ENCODE data around the gene MYL6. TPM values are rescaled to one million over a fixed set of nuclear protein-coding genes. Genes with fewer than 3 reads are reported as not detected.

Gene MYL6
- total and polyA plus RNA-seq, 9 donors: 782 to 3,375 (median 1,340) TPM

DNA sequence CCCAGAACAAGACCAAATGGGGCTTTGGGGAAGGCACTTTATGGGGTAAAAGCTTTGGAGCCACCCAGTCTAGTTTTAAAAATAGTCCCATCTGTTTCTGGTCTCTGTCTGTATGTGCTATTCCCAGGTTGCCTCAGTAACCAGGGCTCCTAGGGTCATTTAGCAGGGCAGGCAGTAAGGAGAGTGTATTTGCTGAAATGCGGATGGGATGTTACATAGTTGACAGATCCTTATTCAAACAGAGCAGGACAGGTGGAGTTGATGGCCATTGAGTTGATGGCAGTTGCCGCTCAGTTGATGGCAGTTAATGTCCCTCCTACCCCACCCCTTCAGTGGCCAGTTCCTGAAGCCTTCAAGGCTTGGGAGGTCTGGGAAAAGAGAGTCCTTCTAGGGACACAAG, 35.5 kb upstream of the MYL6 start:
- no peak for DNase-seq
- H3K4me1 ChIP-seq (ENCODE audit: insufficient read depth): peaks cover 6% of the 10 kb centered on the region
- intact Hi-C loops (cut with DNase I): loop anchor here in 3 of 4 donors (5.0 to 10.0 kb wide), 4 partner anchors 40 to 1580 kb away; partner anchors contain the start of genes NABP2 (in 2 of the 3), RNF41 (in 2 of the 3) and SPRYD4 (in 2 of the 3)
- H3K9me3 ChIP-seq: no peaks in the 10 kb centered on the region
- 81 to 93% (median 91%) methylated on average over 2 of the region's 2 CpGs for WGBS, 3 donors
- no peak overlapping the region for H3K27ac ChIP-seq
- no peaks in the 10 kb centered on the region for H3K27me3 ChIP-seq
- no peak for TF ChIP-seq POLR2A (IDR thresholded peaks at IDR 0.05)
- TF ChIP-seq, protein P1, sequence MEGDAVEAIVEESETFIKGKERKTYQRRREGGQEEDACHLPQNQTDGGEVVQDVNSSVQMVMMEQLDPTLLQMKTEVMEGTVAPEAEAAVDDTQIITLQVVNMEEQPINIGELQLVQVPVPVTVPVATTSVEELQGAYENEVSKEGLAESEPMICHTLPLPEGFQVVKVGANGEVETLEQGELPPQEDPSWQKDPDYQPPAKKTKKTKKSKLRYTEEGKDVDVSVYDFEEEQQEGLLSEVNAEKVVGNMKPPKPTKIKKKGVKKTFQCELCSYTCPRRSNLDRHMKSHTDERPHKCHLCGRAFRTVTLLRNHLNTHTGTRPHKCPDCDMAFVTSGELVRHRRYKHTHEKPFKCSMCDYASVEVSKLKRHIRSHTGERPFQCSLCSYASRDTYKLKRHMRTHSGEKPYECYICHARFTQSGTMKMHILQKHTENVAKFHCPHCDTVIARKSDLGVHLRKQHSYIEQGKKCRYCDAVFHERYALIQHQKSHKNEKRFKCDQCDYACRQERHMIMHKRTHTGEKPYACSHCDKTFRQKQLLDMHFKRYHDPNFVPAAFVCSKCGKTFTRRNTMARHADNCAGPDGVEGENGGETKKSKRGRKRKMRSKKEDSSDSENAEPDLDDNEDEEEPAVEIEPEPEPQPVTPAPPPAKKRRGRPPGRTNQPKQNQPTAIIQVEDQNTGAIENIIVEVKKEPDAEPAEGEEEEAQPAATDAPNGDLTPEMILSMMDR (IDR thresholded peaks at IDR 0.05): no peak
- TF ChIP-seq EP300 (IDR thresholded peaks at IDR 0.05): no peak
- no peak overlapping the region for H3K4me3 ChIP-seq
- no peaks in the 10 kb centered on the region for H3K36me3 ChIP-seq

DNA sequence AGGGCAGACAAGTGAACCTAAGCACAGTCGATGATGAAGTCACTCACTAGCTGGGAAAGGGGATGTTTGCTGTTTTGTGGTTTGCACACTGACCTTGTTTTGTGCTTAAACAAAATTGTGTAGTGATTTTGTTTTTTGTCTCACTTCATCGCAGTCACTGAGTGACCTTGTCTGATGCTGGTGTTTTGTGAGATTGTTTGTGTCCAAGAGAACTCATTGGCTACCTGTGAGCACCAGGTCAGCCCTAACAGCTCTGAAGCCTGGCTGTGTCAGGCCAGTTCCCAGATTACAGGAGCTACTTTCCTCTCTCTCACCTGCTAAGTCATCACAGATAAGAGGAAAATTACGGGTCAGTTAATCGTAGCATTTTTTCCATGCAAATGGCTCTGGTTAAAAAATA, 34.0 kb upstream of the MYL6 start:
- Histone ChIP-seq H3K9me3 (no peaks in the 10 kb centered on the region), H3K27ac (no peak overlapping the region), H3K4me3 (no peak overlapping the region), H3K36me3 (no peaks in the 10 kb centered on the region), H3K27me3 (no peaks in the 10 kb centered on the region), H3K4me1 (ENCODE audit: insufficient read depth) (peaks cover 4% of the 10 kb centered on the region)
- TF ChIP-seq POLR2A (IDR thresholded peaks at IDR 0.05) (no peak), EP300 (IDR thresholded peaks at IDR 0.05) (no peak)
- TF ChIP-seq, protein P1 (IDR thresholded peaks at IDR 0.05): no peak
- intact Hi-C loops (cut with DNase I): loop anchor here in 3 of 4 donors (5.0 to 10.0 kb wide), 4 partner anchors 38 to 1578 kb away; partner anchors contain the start of genes NABP2 (in 2 of the 3), RNF41 (in 2 of the 3) and SPRYD4 (in 2 of the 3)
- 43 to 67% (median 48%) methylated on average over 4 of the region's 4 CpGs for WGBS, 3 donors
- DNase-seq: no peak

DNA sequence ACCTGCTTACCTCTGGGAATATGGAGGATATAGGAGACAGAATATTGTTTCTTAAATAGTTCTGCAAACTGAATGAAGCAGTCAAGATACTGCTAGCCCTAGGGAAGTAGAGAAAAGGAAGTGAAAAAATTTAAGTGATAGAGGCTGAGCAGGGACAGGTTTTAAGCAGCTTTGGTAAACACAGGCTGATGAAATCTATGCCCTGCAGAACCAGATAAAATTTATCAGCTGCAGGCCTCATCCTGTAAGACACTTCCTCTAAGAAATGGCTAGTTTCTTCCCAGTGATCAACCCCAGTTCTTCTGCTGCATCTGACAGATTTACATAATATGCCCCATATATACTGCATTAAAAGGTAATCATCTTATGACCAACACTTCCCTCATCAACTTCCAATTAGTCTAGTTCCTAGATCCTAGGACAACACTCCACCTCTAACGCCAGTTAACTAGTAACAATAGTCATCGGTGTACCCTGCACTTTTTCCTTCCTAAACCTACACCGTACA, 31.4 kb upstream of the MYL6 start:
- 54 to 62% (median 59%) methylated on average over 3 of the region's 3 CpGs for WGBS, 3 donors
- peak overlapping the region; percentile 68 to 70 for H3K27ac ChIP-seq
- TF ChIP-seq, protein P1 (IDR thresholded peaks at IDR 0.05): no peak
- TF ChIP-seq POLR2A (IDR thresholded peaks at IDR 0.05) (no peak), EP300 (IDR thresholded peaks at IDR 0.05) (no peak)
- intact Hi-C loops (cut with DNase I): loop anchor here in 3 of 4 donors (2.0 to 10.0 kb wide), 3 partner anchors 32 to 338 kb away; partner anchors contain the start of genes NABP2 (in 2 of the 3), RNF41 (in 2 of the 3), SPRYD4 (in 2 of the 3) and MYL6 (in 1 of the 3)
- DNase-seq: no peak
- no peaks in the 10 kb centered on the region for H3K27me3 ChIP-seq
- no peak overlapping the region for H3K4me3 ChIP-seq
- no peaks in the 10 kb centered on the region for H3K36me3 ChIP-seq
- peaks cover 9% of the 10 kb centered on the region for H3K4me1 ChIP-seq (ENCODE audit: insufficient read depth)
- no peaks in the 10 kb centered on the region for H3K9me3 ChIP-seq

GRCh38 chr12:56127485-56127887, 30.7 kb upstream of the MYL6 start:
- 0 to 1% (median 1%) methylated on average over 8 of the region's 8 CpGs for WGBS, 3 donors
- intact Hi-C loops (cut with DNase I): loop anchor here in 3 of 4 donors (2.0 to 10.0 kb wide), 3 partner anchors 31 to 337 kb away; partner anchors contain the start of genes NABP2 (in 2 of the 3), RNF41 (in 2 of the 3), SPRYD4 (in 2 of the 3) and MYL6 (in 1 of the 3)
- peak overlapping the region; percentile 24 for H3K4me3 ChIP-seq
- no peaks in the 10 kb centered on the region for H3K36me3 ChIP-seq
- peak overlapping the region; percentile 68 to 70 for H3K27ac ChIP-seq
- no peaks in the 10 kb centered on the region for H3K27me3 ChIP-seq
- H3K4me1 ChIP-seq (ENCODE audit: insufficient read depth): peaks cover 9% of the 10 kb centered on the region
- no peak for DNase-seq
- no peaks in the 10 kb centered on the region for H3K9me3 ChIP-seq
- TF ChIP-seq POLR2A (IDR thresholded peaks at IDR 0.05): peak; percentile 58
- TF ChIP-seq, protein P1 (IDR thresholded peaks at IDR 0.05): peak in 2 of 3 donors; percentile 12 to 20
- TF ChIP-seq EP300 (IDR thresholded peaks at IDR 0.05): no peak

Measured in ovary (tissue), 9 donors.